ENCODE data around the gene NUP133.

DNA sequence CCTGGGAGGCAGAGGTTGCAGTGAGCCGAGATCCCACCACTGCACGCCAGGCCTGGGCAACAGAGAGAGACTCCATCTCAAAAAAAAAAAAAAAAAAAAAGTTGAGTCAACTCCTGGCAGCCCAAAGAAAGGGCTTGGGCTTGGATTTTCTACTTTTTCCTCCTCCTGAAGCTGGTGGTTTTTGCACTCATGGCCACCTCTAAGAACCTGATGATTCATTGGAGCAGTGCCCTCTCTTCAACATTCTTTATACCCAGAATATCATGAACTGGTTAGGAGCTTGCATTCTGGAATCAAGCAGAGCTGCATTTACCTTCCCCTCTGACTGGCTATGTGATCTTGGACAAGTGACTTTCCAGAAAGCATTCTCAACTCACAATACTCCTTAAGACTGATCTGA is 70.7 kb downstream of the NUP133 start:
- TF ChIP-seq, protein P1, sequence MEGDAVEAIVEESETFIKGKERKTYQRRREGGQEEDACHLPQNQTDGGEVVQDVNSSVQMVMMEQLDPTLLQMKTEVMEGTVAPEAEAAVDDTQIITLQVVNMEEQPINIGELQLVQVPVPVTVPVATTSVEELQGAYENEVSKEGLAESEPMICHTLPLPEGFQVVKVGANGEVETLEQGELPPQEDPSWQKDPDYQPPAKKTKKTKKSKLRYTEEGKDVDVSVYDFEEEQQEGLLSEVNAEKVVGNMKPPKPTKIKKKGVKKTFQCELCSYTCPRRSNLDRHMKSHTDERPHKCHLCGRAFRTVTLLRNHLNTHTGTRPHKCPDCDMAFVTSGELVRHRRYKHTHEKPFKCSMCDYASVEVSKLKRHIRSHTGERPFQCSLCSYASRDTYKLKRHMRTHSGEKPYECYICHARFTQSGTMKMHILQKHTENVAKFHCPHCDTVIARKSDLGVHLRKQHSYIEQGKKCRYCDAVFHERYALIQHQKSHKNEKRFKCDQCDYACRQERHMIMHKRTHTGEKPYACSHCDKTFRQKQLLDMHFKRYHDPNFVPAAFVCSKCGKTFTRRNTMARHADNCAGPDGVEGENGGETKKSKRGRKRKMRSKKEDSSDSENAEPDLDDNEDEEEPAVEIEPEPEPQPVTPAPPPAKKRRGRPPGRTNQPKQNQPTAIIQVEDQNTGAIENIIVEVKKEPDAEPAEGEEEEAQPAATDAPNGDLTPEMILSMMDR (conservative IDR thresholded peaks at IDR 0.05) = no peak
- TF ChIP-seq ZFX (IDR thresholded peaks at IDR 0.05) = no peak
